HFFc6 (cell line): Measurements from ENCODE around the gene BRF1. TPM values are rescaled to one million over a fixed set of nuclear protein-coding genes. Genes with fewer than 3 reads are reported as not detected.

Source experiments
- DNase-seq: peaks from one replicate; pipeline ENCODE4 v3.0.0-alpha.2; 2018
- H3K27ac Mint-ChIP-seq: 2 replicates; pipeline ENCODE4 v1.8.0; 2020; ENCODE audit warnings: mild to moderate bottlenecking, mixed read lengths
- H3K27me3 Mint-ChIP-seq: 2 replicates; pipeline ENCODE4 v1.8.0; 2021; ENCODE audit warnings: mild to moderate bottlenecking, moderate library complexity, mixed read lengths; ENCODE audit not compliant: insufficient read depth
- H3K36me3 Mint-ChIP-seq: 2 replicates; pipeline ENCODE4 v1.8.0; 2021; ENCODE audit warnings: low read depth, mixed read lengths
- H3K4me1 Mint-ChIP-seq: 2 replicates; pipeline ENCODE4 v1.8.0; 2020; ENCODE audit warnings: low read depth, mixed read lengths
- H3K4me3 Mint-ChIP-seq: 2 replicates; pipeline ENCODE4 v1.8.0; 2020; ENCODE audit warnings: mild to moderate bottlenecking, moderate library complexity, mixed read lengths
- H3K9me3 Mint-ChIP-seq: 2 replicates; pipeline ENCODE4 v1.8.0; 2020; ENCODE audit warnings: mild to moderate bottlenecking, mixed read lengths
- total RNA-seq, 6 experiments: library from RNA; stranded (reverse); fragmentation: NEBNext Ultra II Directional; extraction: Animal tissue kit (Norgen Biotek cat#: 25700); gene quantifications; 2 replicates in 1 of 6; 3 replicates in 5 of 6; pipeline ENCODE4 v1.2.3, GENCODE V29; 2021
- TF ChIP-seq, protein P1 (sequence below): fragments of 200-600 bp; sonication (generic); IDR thresholded peaks from 2 replicates; pipeline ENCODE4 v1.5.0; 2021; ENCODE audit warnings: antibody characterized with exemption, mild to moderate bottlenecking

BRF1 gene
- total RNA-seq, 6 experiments from 2014 or later = 20.1 to 25.8 (median 21.8) TPM

GRCh38 chr14:105346876-105347586 is 46.2 kb upstream of the BRF1 start:
- H3K36me3 Mint-ChIP-seq = peaks cover 6% of the 10 kb centered on the region; the same call in 1 of the 2 replicates
- TF ChIP-seq, protein P1, sequence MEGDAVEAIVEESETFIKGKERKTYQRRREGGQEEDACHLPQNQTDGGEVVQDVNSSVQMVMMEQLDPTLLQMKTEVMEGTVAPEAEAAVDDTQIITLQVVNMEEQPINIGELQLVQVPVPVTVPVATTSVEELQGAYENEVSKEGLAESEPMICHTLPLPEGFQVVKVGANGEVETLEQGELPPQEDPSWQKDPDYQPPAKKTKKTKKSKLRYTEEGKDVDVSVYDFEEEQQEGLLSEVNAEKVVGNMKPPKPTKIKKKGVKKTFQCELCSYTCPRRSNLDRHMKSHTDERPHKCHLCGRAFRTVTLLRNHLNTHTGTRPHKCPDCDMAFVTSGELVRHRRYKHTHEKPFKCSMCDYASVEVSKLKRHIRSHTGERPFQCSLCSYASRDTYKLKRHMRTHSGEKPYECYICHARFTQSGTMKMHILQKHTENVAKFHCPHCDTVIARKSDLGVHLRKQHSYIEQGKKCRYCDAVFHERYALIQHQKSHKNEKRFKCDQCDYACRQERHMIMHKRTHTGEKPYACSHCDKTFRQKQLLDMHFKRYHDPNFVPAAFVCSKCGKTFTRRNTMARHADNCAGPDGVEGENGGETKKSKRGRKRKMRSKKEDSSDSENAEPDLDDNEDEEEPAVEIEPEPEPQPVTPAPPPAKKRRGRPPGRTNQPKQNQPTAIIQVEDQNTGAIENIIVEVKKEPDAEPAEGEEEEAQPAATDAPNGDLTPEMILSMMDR = no peak

DNA sequence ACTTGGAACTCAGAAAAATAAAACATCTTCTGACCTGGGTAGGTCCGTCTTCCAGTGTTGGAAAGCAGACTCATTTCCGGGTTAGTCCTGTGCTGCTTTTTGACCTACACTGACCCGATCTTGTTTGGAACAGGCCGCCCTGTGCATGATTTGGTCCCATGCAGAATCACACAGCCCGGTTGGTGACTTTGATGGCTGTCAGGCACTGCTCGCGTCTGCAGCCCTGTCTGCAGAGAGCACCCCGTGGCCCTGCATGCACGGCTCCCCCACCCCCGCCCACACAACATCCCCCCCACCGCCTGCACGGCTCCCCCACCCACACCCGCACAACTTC is 45.4 kb upstream of the BRF1 start:
- no peak overlapping the region for H3K27ac Mint-ChIP-seq
- H3K4me3 Mint-ChIP-seq = no peak overlapping the region

More at GRCh38 chr14:105346876-105347586, 46.2 kb upstream of the BRF1 start:
- H3K9me3 Mint-ChIP-seq = 0 out of 2 replicates have a peak, but pooled peaks cover 5% of the 10 kb centered on the region
- H3K4me3 Mint-ChIP-seq = no peak overlapping the region
- H3K27me3 Mint-ChIP-seq = peaks cover 3% of the 10 kb centered on the region; the same call in 1 of the 2 replicates
- H3K27ac Mint-ChIP-seq = no peak overlapping the region
- no peak for DNase-seq
- H3K4me1 Mint-ChIP-seq = no peaks in the 10 kb centered on the region

DNA sequence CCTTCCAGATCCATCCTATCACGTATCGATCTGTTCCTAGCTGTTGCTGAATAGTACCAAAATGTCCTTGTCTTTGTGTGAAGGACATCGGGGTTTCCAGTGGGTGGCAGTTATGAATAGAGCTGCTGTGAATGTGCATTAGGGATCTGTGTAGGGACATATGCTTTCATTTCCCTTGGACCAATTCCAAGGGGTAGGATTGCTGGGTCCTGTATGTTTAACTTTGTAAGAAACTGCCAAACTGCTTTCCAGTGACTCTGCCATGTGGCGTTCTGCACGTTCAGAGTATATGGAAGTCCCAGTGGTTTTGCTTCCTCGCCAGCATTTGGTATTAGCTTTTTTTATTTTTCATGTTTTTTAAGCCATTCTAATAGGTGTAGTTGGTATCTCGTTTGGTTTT is 42.4 kb upstream of the BRF1 start:
- Mint-ChIP-seq H3K9me3 (0 out of 2 replicates have a peak, but pooled peaks cover 5% of the 10 kb centered on the region), H3K36me3 (peaks cover 6% of the 10 kb centered on the region; the same call in 1 of the 2 replicates), H3K4me1 (peaks cover 6% of the 10 kb centered on the region; the same call in 1 of the 2 replicates), H3K27ac (no peak overlapping the region), H3K4me3 (no peak overlapping the region), H3K27me3 (peaks cover 2% of the 10 kb centered on the region; the same call in 1 of the 2 replicates)
- TF ChIP-seq, protein P1 = no peak
- no peak for DNase-seq

More for the DNA sequence above, 45.4 kb upstream of the BRF1 start:
- DNase-seq = no peak
- H3K36me3 Mint-ChIP-seq = peaks cover 6% of the 10 kb centered on the region; the same call in 1 of the 2 replicates
- peaks cover 4% of the 10 kb centered on the region; the same call in 1 of the 2 replicates for H3K4me1 Mint-ChIP-seq
- H3K9me3 Mint-ChIP-seq = 0 out of 2 replicates have a peak, but pooled peaks cover 5% of the 10 kb centered on the region
- peaks cover 3% of the 10 kb centered on the region; the same call in 1 of the 2 replicates for H3K27me3 Mint-ChIP-seq
- TF ChIP-seq, protein P1 = no peak

- Mint-ChIP-seq H3K36me3 (peaks cover 6% of the 10 kb centered on the region; the same call in 1 of the 2 replicates), H3K4me3 (no peak overlapping the region), H3K9me3 (0 out of 2 replicates have a peak, but pooled peaks cover 5% of the 10 kb centered on the region), H3K27ac (no peak overlapping the region), H3K27me3 (peaks cover 2% of the 10 kb centered on the region; the same call in 1 of the 2 replicates), H3K4me1 (peaks cover 6% of the 10 kb centered on the region; the same call in 1 of the 2 replicates)
- TF ChIP-seq, protein P1 = no peak
- DNase-seq = no peak
Observed at GRCh38 chr14:105340821-105341733, 40.3 kb upstream of the BRF1 start.

DNA sequence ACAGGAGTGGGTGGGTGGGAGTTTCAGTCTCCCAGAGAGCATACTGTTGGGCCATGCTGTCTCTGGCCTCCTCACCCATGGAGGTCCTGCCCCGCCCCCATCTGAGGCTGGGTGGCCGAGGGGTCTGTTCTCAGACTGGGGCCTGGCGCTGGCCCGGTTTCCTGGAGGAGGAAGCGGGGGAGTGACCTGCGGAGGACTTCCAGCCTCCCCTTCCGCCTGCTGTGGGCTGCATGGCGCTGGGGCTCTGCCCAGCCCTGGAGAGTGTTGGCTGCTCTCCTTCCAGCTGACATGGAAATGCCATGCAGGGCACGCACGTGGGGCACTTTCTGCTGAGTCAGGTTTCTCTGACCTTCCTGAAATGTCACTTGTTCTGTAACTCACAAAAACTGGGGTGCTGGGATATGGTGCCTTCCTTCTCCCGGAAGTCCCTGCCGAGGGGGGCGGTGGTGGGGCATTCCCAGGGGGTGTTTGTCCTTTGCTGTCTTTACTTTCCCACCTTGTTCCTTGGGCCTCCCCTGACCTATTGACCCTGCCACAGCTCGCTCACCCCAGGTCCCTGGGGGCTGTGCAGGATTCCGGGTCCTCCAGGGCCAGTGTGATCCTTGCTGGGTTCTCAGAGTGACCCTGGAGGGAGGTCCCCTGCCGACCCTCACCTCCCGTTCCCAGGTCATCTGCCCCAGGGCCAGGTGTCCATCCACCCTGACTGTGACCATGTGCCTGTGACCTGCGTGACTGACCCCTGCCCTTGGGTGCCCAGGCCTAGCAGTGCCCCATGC is 37.4 kb upstream of the BRF1 start:
- no peaks in the 10 kb centered on the region for H3K9me3 Mint-ChIP-seq
- peaks cover 6% of the 10 kb centered on the region; the same call in 1 of the 2 replicates for H3K4me1 Mint-ChIP-seq
- TF ChIP-seq, protein P1 = no peak
- no peak overlapping the region for H3K27ac Mint-ChIP-seq
- H3K4me3 Mint-ChIP-seq = no peak overlapping the region
- no peaks in the 10 kb centered on the region for H3K36me3 Mint-ChIP-seq
- peaks cover 2% of the 10 kb centered on the region; the same call in 1 of the 2 replicates for H3K27me3 Mint-ChIP-seq
- no peak for DNase-seq
